ENCODE data around the gene LBX2. TPM values are rescaled to one million over a fixed set of nuclear protein-coding genes. Genes with fewer than 3 reads are reported as not detected.
A peak's percentile ranks its signal among the peaks of the same experiment; 100 is the strongest.
"Not testable (repeated sequence)": the region's sequence is repeated elsewhere in the genome, so short reads cannot be mapped to it uniquely, and the experiment has no call there.

Gene LBX2
- total RNA-seq, 2 donors from 2014 or later: 0.60 to 1.0 TPM

DNA sequence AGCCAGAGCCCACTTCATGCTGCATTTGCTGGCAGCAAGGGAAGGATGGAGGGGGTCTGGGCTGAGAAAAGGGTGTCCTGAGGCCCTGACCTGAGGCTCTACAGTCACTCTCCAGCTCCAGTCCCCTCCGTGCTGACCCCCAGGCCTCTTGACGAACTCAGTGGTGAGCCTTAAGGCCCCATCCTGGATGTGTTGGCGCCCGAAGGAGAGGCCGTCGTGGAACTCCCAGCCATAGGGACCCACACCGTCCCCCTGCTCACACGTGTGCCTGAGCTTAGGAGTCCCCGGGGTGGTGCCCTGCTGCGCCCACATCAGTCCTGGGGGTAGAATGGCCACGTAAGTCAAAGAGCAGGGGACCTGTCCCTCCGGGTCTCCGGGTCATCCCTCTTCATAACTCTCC, 35.0 kb downstream of the LBX2 start:
- ATAC-seq: peak; percentile 5 to 6
- no peak for DNase-seq
- intact Hi-C loops (cut with DNase I): no loop called here

DNA sequence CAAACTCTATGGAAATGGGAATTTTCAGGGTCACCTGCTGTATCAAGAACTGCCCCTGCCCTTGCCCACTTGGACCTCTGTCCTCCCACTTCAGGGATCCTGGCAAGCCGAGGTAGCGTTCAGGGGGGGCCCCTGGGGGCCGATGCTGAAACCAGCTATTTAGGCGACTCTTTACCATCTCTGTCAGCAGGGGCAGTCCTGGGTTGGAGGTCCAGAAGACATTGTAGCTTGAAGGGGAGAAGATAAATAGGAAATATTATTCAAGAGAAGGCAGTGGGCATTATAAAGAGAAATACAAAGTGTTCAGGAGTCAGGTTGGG, 36.7 kb downstream of the LBX2 start:
- no peak for ATAC-seq
- intact Hi-C loops (cut with DNase I): no loop called here
- DNase-seq: no peak

DNA sequence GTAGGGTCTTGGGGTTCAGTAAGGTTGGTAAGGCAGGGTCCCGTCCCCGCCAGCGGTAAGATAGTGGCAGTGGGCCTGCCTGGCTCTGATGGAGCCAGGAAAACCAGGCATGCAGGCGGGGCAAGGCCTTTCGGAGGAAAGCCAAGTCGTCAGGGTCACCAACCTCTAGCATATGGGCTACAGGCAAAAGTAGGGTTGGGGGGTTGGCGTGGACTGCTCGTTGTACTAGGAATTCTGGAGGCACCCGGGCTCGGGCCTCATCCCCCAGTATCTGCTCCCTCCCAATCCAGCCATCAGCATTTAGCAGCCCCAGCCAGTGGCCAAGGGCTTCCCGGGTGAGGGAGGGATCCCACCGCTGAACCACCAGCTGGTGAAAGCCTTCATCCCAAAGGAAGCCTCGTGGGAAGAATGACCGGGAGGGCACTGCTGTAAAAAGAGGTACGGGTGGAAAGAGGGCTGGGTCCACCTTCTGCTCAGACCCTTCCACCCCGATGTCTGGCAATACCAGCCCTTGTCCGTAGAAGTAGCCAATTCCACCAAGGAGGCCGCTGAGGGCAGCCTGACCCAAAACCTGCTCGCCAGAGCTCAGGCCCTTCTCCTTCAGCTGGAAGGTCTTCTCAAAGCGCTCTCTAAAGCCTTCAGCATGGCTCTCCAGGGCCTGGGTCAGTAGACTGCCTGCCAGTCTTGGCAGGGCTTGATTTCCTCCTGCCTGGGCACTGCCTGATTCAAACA, 37.2 kb downstream of the LBX2 start:
- no peak for ATAC-seq
- no peak for DNase-seq
- intact Hi-C loops (cut with DNase I): no loop called here

DNA sequence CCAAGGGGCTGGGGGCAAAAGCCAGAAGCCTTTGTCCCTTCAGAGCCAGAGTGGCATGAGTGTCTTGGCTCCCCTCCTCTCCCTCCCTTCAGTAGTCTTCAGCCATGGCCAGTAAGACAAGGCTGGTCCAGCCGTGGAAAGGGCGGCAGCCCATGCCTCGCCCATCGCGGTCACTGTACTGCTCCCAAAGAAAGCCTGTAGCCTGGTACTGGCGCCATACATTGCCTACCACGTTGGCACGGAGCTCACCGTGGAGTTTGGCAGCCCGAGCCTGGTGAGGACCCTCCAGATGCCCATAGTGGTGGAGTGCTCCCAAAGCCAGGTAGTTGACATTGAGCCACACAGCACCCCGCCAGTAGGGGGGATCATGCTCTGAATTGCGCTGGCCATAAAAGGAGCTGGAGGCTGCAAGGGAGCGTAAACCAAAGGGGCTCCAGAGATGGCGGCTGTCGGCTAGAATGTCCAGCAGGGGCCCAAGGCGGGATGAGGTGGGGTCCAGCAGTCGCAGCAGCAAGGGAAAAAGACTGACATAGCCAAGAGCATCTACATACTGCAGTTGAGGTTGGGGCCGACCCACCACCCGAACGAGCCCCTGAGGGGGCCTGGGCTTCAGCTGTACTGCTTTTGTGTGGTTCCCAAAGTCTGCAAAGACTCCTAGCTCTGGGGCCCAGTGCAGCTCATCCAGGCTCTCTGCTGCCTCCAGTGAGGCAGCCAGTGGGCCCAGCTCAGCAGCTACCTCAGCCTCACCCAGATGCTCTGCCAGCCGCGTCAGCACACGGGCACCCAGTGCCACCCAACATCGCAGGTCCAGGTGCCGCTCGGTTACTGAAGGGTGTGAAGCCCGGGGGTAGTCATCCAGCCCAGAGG, 38.0 kb downstream of the LBX2 start:
- no peak for ATAC-seq
- intact Hi-C loops (cut with DNase I): no loop called here
- DNase-seq: no peak

DNA sequence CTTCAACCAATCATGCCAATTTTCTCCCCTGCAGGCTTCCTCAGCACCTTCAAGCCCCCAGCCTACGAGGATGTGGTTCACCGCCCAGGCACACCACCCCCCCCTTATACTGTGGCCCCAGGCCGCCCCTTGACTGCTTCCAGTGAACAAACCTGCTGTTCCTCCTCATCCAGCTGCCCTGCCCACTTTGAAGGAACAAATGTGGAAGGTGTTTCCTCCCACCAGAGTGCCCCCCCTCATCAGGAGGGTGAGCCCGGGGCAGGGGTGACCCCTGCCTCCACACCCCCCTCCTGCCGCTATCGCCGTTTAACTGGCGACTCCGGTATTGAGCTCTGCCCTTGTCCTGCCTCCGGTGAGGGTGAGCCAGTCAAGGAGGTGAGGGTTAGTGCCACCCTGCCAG, 39.2 kb downstream of the LBX2 start:
- DNase-seq; ATAC-seq; intact Hi-C loops (cut with DNase I): not testable (repeated sequence)

DNA sequence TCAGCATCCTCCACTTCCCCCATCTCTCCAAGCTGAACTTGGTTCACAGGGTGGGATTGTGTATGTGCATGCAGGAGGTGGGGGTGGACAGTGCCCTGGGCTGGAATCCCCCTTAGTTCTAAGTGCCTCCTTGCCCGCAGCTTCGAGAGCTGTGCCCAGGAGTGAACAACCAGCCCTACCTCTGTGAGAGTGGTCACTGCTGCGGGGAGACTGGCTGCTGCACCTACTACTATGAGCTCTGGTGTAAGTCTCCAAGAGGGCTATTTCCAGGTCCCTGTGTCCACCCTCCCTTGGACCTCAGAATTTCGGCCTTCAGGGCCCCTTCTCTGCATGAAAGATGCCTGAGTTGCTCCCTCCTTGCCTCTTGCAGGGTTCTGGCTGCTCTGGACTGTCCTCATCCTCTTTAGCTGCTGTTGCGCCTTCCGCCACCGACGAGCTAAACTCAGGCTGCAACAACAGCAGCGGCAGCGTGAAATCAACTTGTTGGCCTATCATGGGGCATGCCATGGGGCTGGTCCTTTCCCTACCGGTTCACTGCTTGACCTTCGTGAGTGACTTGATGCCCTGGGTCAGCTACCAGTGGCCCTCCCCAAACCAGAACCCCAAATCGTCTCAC, 39.8 kb downstream of the LBX2 start:
- intact Hi-C loops (cut with DNase I); DNase-seq; ATAC-seq: not testable (repeated sequence)

DNA sequence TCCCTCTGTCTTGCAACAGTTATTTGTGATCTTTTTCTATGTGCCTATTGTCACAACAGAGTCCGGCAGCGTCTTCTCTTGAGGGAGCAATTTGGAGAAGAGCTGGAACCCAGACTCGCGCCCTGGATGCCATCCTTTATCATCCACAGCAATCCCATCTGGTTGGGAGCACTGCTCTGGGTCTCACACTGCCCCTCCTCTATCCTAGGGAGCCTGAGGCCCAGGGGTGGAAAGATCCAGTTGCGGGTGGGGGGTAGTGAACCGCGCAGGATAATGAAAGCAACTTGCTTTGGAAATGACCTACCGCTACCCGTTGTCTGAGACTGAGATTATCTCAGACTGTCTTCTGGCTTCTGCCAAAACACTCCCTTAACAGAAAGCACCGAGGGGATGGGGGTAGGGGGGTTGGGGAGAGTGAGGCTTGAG, 40.5 kb downstream of the LBX2 start:
- intact Hi-C loops (cut with DNase I): no loop called here
- no peak for DNase-seq
- ATAC-seq: no peak

DNA sequence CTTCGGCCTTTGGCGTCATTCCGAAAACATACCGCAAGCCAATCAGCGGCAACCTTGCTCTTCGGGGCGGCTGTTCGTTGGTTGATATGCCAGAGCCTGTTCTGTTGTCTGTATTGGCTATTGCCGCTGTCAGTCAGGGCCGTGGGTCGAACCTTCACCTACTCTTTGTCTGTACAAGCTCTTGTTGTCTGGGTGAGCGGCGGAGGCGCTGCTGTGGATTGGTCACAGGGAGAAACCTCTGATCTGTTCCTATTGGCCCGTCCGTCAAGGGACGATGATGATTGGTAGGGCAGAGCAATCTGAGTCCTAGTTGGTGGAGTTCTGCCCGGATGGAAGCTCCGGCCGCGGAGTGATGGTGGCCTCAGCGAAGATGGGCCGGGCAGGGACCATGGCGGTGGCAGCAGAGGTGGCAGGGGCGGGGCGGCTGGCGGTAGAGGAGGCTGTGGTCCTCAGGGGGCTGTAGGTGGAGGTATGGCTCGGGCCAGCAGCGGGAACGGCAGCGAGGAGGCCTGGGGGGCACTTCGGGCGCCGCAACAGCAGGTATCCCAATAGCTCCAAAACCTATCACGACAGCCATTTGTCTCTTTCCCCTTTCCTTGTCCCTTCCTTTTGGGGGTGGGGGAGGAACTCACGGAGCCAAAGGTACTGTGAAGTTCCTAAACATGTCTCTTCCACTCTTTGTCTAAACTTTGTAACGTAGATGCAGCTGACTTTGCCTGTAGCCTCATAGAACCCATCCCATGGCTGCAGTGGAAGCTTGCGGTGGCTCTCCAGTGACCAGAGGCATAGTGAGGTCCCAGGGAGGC, 41.1 kb downstream of the LBX2 start, which contains the start of gene WBP1:
TSS of gene WBP1 (plus strand) at position 307 of the 806 bp plus-strand sequence. CDS start at position 472, 165 bp downstream.
- peak; percentile 93 to 94 for ATAC-seq
- intact Hi-C loops (cut with DNase I): no loop called here
- peak; percentile 100 for DNase-seq

DNA sequence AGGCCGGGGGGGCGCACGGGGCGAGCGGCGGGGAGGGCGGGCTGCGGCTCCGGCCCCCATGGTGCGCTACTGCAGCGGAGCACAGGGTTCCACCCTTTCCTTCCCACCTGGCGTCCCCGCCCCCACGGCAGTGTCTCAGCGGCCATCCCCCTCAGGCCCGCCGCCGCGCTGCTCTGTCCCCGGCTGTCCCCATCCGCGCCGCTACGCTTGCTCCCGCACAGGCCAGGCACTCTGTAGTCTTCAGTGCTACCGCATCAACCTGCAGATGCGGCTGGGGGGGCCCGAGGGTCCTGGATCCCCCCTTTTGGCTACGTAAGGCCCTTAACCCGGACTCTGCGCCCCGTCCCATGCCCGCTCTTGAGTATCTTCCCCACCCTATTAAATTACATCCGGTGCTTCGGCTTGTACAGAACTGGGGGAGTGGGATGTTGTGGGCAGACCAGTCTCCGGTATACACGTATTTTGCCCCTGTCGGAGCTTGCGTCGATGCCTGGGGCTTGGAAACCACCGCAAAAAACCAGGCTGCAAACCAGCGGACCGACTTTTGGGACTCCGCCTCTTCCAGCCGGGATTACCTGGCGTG, 41.8 kb downstream of the LBX2 start:
- DNase-seq (peak; percentile 69), ATAC-seq (peak; percentile 36 to 42)
- intact Hi-C loops (cut with DNase I): no loop called here

DNA sequence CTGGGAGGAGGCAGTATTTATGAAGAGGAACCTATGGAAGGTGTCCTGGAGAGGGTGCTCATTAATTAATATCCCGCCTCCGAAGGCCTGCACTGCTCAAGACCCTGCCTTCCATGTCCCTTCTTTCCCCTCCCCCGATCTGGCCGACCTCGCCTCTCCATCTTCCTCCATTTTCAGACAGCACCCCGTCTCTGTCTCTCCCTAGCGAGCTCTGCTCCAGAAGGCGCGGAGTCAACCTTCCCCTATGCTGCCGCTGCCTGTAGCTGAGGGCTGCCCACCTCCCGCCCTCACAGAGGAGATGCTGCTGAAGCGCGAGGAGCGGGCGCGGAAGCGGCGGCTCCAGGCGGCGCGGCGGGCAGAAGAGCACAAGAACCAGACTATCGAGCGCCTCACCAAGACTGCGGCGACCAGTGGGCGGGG, 42.3 kb downstream of the LBX2 start:
- DNase-seq (no peak), ATAC-seq (no peak)
- intact Hi-C loops (cut with DNase I): no loop called here

DNA sequence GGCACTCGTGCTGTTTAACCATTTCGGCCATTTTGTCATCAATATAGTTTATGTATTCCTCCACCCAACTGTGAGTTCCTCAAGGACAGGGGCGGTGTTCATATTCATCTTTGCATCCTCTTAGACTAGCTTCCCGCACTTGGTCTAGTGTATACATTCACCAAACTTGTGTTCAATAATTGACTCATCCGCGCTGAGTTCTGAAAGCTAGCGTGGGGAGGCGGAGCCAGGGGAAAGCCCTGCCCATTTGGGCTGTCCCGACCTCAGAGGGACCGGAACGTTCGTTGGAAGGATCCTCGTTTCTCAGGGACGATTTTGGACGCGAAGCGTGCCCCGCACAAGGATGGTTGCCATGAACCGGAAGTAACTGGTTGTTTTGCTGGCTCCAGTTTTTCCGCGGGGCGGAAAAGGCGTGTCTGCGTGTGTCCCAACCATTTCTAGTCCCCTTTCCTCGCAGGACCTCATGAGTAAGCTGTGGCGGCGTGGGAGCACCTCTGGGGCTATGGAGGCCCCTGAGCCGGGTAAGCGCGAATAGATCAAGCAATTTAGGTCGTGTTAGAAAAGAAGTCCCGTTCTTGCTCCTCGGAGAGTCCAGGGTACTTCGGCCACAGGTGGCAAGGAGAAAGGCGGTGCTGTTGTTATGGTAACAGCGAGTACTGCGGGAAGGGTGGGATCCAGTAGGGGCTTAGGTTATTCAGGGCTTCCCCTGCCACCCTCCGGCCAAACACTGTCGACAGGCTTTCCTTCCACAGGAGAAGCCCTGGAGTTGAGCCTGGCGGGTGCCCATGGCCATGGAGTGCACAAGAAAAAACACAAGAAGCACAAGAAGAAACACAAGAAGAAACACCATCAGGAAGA, 44.5 kb downstream of the LBX2 start, which contains the start of gene INO80B:
TSS of gene INO80B (plus strand) at position 434 of the 858 bp plus-strand sequence. CDS start at position 464, 30 bp downstream.
- DNase-seq (peak; percentile 95), ATAC-seq (peak; percentile 57 to 61)
- intact Hi-C loops (cut with DNase I): no loop called here

DNA sequence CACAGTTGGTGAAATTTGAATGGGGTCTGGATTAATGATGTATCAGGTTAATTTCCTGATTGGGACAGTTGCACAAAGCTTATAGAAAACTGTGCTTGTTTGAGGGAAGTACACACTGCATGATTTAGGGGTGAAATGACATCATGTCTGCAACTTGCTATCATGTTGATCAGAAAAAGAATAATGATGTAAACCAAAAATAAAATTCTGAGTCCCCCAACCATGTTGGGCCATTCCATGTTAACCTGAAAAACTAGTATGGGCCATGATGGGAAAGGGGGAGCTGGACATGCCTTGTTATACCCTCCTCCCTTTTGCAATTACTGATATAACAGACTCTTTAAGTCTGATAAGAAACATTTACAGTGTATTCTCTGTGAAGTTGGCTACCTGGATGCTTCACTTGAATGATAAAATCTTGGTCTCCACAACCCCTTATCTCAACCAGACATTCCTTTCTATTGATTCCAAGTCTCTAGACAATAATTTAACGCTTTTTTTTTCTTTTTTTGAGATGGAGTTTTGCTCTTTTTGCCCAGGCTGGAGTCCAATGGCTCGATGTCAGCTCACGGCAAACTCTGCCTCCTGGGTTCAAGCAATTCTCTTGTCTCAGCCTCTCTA, 48.7 kb downstream of the LBX2 start:
- intact Hi-C loops (cut with DNase I): no loop called here
- ATAC-seq (no peak), DNase-seq (no peak)

DNA sequence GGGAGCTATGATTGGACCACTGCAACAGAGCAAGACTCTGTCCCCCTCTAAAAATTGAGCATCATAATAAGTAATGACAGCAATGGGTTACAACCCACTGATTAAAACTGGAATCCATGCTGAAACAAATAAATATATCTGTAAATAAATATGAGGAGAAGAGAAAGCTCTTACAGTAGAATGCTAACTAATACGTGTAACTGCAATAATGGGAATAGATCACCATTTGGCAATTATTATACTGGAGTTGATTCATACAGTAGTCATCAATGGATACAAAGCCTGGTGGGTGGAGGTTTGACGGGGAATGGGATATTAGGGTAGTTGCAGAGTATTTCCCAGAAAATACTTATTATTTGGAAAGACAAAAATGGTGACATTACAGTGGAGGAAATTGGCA, 50.6 kb downstream of the LBX2 start:
- intact Hi-C loops (cut with DNase I): no loop called here
- DNase-seq (no peak), ATAC-seq (no peak)
